ENCODE data around the gene EML1.

Gene EML1

GRCh38 chr14:99805757-99806439, 12.7 kb downstream of the EML1 start:
- DNase-seq (ENCODE audit: low read depth) = no peak

GRCh38 chr14:99806836-99807235, 13.6 kb downstream of the EML1 start:
- DNase-seq (ENCODE audit: low read depth) = no peak

GRCh38 chr14:99807413-99808153, 14.4 kb downstream of the EML1 start:
- DNase-seq (ENCODE audit: low read depth) = no peak

- no peak for DNase-seq (ENCODE audit: low read depth)
These were observed 14.9 kb downstream of the EML1 start for GRCh38 chr14:99808154-99808505.

DNA sequence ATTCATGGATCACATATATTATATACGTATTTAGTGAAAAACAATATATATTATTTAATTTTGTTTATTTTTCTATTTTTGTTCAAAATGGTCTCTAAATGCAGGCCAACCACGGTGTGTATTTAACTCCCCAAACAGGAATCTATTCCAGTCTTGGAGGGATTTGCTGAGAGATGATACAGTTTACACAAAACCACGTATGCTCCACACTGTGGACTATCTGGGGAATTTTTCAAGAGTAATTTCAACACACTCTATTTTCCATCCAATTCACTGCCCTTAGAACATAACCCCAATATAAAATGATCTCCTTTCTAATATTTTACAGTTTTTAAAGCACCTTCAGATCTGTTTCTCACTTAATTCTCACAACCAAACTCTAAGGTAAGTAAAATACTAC, 15.3 kb downstream of the EML1 start:
- no peak for DNase-seq (ENCODE audit: low read depth)

GRCh38 chr14:99809360-99809759, 16.1 kb downstream of the EML1 start:
- DNase-seq (ENCODE audit: low read depth) = no peak

GRCh38 chr14:99809859-99810558, 16.8 kb downstream of the EML1 start:
- DNase-seq (ENCODE audit: low read depth) = no peak

GRCh38 chr14:99810559-99810874, 17.3 kb downstream of the EML1 start:
- DNase-seq (ENCODE audit: low read depth) = no peak

- no peak for DNase-seq (ENCODE audit: low read depth)
These were observed 19.0 kb downstream of the EML1 start for GRCh38 chr14:99812096-99812750.

- no peak for DNase-seq (ENCODE audit: low read depth)
These were observed 19.7 kb downstream of the EML1 start for GRCh38 chr14:99812892-99813291.

DNA sequence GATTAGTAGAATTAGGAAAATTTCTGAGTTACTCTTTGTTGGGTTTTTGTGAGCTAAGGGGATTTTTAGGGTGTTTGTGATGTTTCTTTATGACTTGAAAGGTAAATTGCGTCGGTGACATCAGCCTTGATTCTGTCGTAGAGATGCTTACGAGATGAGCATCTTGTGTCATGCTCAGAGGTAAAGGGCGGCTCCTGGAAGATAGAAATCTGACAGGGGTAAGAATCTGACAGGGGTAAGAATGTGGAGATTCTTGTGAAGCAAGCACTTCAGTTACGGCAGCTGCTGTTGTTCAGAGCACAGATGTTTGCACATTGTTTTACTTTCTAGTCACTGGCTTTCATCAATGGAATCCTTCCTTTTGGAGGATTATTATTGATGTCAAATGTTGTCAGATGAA, 22.5 kb downstream of the EML1 start:
- no peak for DNase-seq (ENCODE audit: low read depth)

GRCh38 chr14:99816217-99816616, 23.0 kb downstream of the EML1 start:
- DNase-seq (ENCODE audit: low read depth) = no peak

- DNase-seq (ENCODE audit: low read depth) = no peak
These were observed 23.4 kb downstream of the EML1 start for GRCh38 chr14:99816642-99817041.

- no peak for DNase-seq (ENCODE audit: low read depth)
These were observed 24.1 kb downstream of the EML1 start for GRCh38 chr14:99817331-99817730.

GRCh38 chr14:99818503-99819036, 25.4 kb downstream of the EML1 start:
- no peak for DNase-seq (ENCODE audit: low read depth)

- DNase-seq (ENCODE audit: low read depth) = no peak
These were observed 26.3 kb downstream of the EML1 start for GRCh38 chr14:99819514-99819913.

- DNase-seq (ENCODE audit: low read depth) = no peak
These were observed 27.6 kb downstream of the EML1 start for GRCh38 chr14:99820702-99821331.

DNA sequence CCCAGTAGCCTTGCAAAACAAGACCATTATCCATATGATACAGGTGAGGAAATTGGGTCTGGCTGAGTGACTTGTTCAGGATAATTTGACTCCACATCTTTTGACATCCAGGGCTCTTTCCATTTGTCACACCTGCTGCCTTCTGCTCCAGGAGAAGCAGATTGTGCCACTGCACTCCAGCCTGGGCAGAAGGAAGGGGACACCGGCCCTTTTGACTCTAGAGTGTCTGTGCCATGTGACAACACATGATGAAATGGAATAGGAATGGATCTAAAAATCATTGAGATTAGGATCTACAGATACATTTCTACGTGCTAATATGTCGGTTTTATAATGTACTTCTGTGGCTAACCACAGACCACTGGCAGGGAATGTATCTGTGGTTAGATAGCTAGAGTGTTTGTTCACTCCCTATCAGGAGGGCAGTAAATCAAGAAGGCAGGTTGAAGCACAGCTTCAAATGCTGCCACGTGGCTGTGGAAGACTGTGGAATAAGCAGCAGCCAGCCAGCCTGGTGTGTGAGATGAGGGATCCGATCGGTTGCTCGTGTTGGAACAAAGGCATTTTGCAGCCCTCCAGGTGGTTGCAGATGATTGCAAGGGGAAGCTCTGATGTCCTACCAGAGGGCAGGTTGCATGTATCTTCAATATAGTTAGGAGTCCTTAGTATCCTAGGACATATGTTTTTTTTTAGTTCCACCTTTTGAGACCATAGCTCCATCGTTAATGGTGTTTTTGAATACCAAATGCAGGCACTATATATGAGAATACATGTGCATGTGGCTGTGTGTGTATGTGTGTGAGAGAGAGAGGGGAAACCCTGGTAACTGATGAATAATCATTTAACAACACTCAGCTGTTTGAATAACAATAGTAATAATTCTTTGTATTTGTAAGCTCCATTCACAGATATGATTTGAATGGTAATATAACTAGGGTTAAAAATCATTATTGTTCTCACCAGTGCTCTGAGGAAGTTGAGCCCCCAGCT, 28.6 kb downstream of the EML1 start:
- peak; percentile 5 for DNase-seq (ENCODE audit: low read depth)

- no peak for DNase-seq (ENCODE audit: low read depth)
These were observed 29.7 kb downstream of the EML1 start for GRCh38 chr14:99822800-99823455.

DNA sequence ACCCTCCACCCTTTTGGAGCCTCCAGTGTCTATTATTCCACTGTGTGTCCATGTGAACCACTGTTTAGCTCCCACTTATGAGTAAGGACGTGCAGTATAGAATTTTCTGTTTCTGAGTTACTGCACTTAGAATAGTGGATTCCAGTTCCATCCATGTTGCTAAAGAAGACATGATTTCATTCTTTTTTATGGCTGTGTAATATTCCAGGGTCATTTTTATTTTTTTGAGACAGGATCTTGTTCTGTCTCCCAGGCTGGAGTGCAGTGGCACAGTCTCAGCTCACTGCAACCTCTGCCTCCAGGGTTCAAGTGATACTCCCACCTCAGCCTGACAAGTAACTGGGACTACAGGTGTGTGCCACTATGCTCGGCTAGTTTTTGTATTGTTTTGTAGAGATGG, 31.6 kb downstream of the EML1 start:
- no peak for DNase-seq (ENCODE audit: low read depth)

Measured in CMK (cell line).